Stimulated activated CD4-positive, alpha-beta T cell treated with anti-CD3 and anti-CD28 coated beads, Interleukin-1b, Interleukin-23, amount 100 ng/mL, for 1 hour (primary cell): Measurements from ENCODE around the gene MRAP2.

Source experiments
- DNase-seq, 2 donors: peaks; one replicate each; pipeline ENCODE4 v3.0.0-alpha.2; 2020; ENCODE audit warnings: low read depth in 2 of 2

The MRAP2 gene

GRCh38 chr6:84135291-84135690 is 101.7 kb downstream of the MRAP2 start:
- DNase-seq = no peak

- DNase-seq = no peak
Measured at GRCh38 chr6:84136364-84137050, 102.9 kb downstream of the MRAP2 start.

DNA sequence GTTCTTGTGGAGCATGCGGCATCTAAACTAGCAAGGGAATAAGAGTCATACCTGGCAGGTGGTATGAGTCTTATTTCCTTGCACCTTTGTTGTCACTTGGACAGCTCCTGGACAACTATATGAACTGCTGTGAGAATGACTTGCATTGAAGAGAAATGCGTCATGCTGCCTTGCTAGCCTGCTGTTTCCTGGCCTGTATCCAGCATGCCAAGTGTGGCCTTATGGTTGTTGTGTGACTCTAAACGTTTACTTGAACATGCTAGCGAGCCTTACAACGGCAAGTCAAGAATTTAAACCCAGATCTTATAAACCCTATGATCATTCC is 103.4 kb downstream of the MRAP2 start:
- DNase-seq = no peak

DNA sequence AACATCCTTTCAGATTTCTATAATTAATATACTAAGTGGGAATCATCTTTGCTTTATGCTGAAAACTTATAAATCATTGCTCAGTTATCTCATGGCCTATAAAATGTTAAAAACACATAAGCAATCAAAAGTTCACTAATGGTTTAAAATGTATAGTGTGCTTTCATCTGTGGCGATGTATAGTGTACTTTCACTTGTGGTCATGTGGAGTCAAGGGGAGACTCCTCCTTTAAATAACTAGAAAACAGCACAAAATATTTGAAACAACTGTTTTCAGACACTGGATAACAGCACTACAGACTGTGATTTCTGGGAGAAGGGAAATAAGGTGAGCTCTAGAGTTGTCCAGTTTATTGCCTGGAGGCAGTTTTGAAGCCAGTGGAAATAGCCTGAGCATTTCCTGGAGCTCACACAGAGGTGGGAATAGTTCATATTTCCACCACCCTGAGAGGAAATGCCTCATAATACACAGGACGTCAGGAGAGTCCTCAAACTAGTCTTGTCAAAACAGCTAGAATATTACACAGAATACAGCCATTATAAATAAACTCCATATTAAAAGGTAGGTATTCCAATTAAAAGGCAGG is 104.5 kb downstream of the MRAP2 start:
- DNase-seq = no peak

DNA sequence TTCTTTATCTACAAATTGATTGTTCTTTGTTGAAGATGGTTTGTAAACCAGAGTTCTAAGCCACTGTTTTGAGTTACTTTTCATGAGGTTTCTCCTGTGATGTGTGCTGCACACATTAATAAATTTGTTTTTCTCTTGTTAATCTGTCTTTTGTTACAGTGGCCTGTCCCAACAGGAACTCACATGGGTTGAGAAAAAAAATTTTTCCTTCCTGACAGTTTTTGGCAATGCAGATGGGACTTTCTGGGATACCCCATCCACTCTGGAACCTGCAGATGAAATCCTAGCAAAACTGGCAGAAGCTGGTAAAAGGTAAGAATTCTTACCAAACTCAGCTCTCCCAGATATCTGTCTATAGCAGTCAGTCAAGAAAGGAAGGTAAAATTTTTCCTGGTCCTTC is 105.7 kb downstream of the MRAP2 start:
- no peak for DNase-seq
